ENCODE data around the gene CPT1B.

DNA sequence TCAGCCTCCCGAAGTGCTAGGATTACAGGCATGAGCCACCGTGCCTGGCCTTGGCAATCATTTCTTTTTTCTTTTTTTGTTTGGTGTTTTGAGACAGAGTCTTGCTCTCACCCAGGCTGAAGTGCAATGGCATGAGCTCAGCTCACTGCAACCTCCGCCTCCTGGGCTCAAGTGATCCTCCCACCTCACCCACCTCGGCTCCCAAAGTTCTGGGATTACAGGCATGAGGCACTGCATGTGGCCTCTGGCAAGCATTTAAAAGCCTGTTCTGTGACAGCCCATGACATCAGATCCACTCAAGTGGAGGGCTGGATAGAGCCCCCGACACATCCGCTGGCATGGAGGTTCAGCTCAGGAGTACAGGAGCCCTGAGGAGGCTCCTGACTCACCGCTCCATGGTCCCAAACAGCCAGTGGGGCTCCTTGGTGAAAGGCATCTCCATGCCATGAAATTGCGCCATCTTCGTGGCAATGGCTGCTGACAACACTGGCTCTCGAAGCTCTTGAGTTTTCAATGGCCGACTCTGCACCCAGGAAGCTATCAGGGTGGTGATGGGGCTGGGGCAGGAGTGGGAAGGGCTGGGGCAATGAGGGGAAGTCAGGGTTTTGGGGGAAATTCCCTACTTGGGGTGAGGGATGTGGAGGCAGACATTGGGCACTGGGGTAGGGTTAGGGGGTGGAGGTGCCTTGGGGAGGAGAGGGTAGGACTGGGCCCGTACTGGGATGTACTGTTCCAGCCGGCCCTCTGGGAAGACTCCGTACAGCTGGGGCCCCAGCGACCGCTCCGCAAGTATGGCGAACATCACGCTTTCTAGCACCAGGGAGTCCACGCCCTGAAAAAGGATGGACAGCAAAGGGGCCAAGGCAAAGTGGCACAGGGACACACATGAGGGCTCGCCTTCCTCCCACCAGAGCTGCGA, 3.1 kb upstream of the CPT1B start:
- no peak for TF ChIP-seq GATA2 (IDR thresholded peaks at IDR 0.05; ENCODE audit: low read depth, low read length)
- TF ChIP-seq GATA3 (IDR thresholded peaks at IDR 0.05; ENCODE audit: low read depth, low read length): no peak

Data from SH-SY5Y (cell line).